ENCODE measurements around the gene ETV6. TPM values are rescaled to one million over a fixed set of nuclear protein-coding genes. Genes with fewer than 3 reads are reported as not detected.

The ETV6 gene
- total RNA-seq, 1 experiment from 2014 or later: 14.1 TPM

- Histone ChIP-seq H3K4me3 (replicated peaks in 1 of 2; ENCODE audit: low read depth in 1 of 2, low read length in 2 of 2) (no peak overlapping the region), H4K20me1 (ENCODE audit: insufficient read depth) (no peaks in the 10 kb centered on the region), H3K9me2 (ENCODE audit: insufficient read depth) (no peaks in the 10 kb centered on the region), H3K4me2 (ENCODE audit: low read length) (no peak overlapping the region), H3K9me3 (ENCODE audit: control insufficient read depth in 1 of 2, insufficient read depth in 1 of 2, low read depth in 1 of 2, low read length in 2 of 2) (no peaks in the 10 kb centered on the region), H3K4me1 (ENCODE audit: control insufficient read depth in 1 of 2, insufficient read depth in 2 of 2, low read length in 2 of 2) (no peaks in the 10 kb centered on the region), H3K27ac (ENCODE audit: low read depth, low read length) (no peak overlapping the region), H3K9ac (ENCODE audit: low read length) (no peak overlapping the region), H2AFZ (ENCODE audit: low read depth, low read length, poor library complexity, severe bottlenecking) (no peak overlapping the region), H3K27me3 (ENCODE audit: insufficient read depth, low read length) (no peaks in the 10 kb centered on the region; the same call in 1 of the 2 replicates), H3K36me3 (ENCODE audit: control insufficient read depth in 1 of 2, insufficient read depth in 2 of 2, low read length in 2 of 2) (no peaks in the 10 kb centered on the region), H3K79me2 (ENCODE audit: insufficient read depth, low read length) (no peaks in the 10 kb centered on the region)
- no peak for TF ChIP-seq ATF3 (IDR thresholded peaks at IDR 0.05)
- TF ChIP-seq EZH2 (IDR thresholded peaks at IDR 0.05): no peak
- DNase-seq (ENCODE audit: low read depth, low spot score) (no peak), ATAC-seq (no peak)
- ChIA-PET CTCF (no interaction called here), POLR2A (no interaction called here), RAD21 (ENCODE audit: low non-redundant PET in 1 of 2, low total read pairs in 2 of 2, uncharacterized antibody in 2 of 2, unreplicated experiment in 2 of 2) (no interaction called here)
- intact Hi-C loops (cut with micrococcal nuclease): no loop called here
- BruUV-seq (replicated peaks): no TSS peak
These were observed 124.6 kb downstream of the ETV6 start for GRCh38 chr12:11773889-11774677.

- ChIA-PET POLR2A (no interaction called here), CTCF (no interaction called here), RAD21 (ENCODE audit: low non-redundant PET in 1 of 2, low total read pairs in 2 of 2, uncharacterized antibody in 2 of 2, unreplicated experiment in 2 of 2) (no interaction called here)
- Histone ChIP-seq H3K4me3 (replicated peaks in 1 of 2; ENCODE audit: low read depth in 1 of 2, low read length in 2 of 2) (no peak overlapping the region), H4K20me1 (ENCODE audit: insufficient read depth) (no peaks in the 10 kb centered on the region), H3K36me3 (ENCODE audit: control insufficient read depth in 1 of 2, insufficient read depth in 2 of 2, low read length in 2 of 2) (no peaks in the 10 kb centered on the region), H3K27me3 (ENCODE audit: insufficient read depth, low read length) (no peaks in the 10 kb centered on the region; the same call in 1 of the 2 replicates), H3K27ac (ENCODE audit: low read depth, low read length) (no peak overlapping the region), H2AFZ (ENCODE audit: low read depth, low read length, poor library complexity, severe bottlenecking) (no peak overlapping the region), H3K4me1 (ENCODE audit: control insufficient read depth in 1 of 2, insufficient read depth in 2 of 2, low read length in 2 of 2) (no peaks in the 10 kb centered on the region), H3K4me2 (ENCODE audit: low read length) (no peak overlapping the region), H3K79me2 (ENCODE audit: insufficient read depth, low read length) (no peaks in the 10 kb centered on the region), H3K9me2 (ENCODE audit: insufficient read depth) (no peaks in the 10 kb centered on the region), H3K9me3 (ENCODE audit: control insufficient read depth in 1 of 2, insufficient read depth in 1 of 2, low read depth in 1 of 2, low read length in 2 of 2) (no peaks in the 10 kb centered on the region), H3K9ac (ENCODE audit: low read length) (no peak overlapping the region)
- intact Hi-C loops (cut with micrococcal nuclease): no loop called here
- DNase-seq (ENCODE audit: low read depth, low spot score): no peak
- no TSS peak for BruUV-seq (replicated peaks)
- no peak for TF ChIP-seq MAX (IDR thresholded peaks at IDR 0.05)
- TF ChIP-seq TCF7L2 (IDR thresholded peaks at IDR 0.05; ENCODE audit: borderline replicate concordance, extremely low read depth, insufficient read depth, insufficient read length): no peak
- no peak for TF ChIP-seq FOSL1 (IDR thresholded peaks at IDR 0.05; ENCODE audit: low read depth)
- ATAC-seq: no peak
These were observed 125.3 kb downstream of the ETV6 start for GRCh38 chr12:11774821-11775220.
